Islet of Langerhans (tissue), 1 donor: ENCODE measurements around the gene PGAP1.

ENCODE experiments used
- FAIRE-seq: peaks from one replicate; lab custom pipeline; 2011; peaks lifted over from hg19 to GRCh38; lab: Jason Lieb, UNC

PGAP1 gene, protein sequence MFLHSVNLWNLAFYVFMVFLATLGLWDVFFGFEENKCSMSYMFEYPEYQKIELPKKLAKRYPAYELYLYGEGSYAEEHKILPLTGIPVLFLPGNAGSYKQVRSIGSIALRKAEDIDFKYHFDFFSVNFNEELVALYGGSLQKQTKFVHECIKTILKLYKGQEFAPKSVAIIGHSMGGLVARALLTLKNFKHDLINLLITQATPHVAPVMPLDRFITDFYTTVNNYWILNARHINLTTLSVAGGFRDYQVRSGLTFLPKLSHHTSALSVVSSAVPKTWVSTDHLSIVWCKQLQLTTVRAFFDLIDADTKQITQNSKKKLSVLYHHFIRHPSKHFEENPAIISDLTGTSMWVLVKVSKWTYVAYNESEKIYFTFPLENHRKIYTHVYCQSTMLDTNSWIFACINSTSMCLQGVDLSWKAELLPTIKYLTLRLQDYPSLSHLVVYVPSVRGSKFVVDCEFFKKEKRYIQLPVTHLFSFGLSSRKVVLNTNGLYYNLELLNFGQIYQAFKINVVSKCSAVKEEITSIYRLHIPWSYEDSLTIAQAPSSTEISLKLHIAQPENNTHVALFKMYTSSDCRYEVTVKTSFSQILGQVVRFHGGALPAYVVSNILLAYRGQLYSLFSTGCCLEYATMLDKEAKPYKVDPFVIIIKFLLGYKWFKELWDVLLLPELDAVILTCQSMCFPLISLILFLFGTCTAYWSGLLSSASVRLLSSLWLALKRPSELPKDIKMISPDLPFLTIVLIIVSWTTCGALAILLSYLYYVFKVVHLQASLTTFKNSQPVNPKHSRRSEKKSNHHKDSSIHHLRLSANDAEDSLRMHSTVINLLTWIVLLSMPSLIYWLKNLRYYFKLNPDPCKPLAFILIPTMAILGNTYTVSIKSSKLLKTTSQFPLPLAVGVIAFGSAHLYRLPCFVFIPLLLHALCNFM

DNA sequence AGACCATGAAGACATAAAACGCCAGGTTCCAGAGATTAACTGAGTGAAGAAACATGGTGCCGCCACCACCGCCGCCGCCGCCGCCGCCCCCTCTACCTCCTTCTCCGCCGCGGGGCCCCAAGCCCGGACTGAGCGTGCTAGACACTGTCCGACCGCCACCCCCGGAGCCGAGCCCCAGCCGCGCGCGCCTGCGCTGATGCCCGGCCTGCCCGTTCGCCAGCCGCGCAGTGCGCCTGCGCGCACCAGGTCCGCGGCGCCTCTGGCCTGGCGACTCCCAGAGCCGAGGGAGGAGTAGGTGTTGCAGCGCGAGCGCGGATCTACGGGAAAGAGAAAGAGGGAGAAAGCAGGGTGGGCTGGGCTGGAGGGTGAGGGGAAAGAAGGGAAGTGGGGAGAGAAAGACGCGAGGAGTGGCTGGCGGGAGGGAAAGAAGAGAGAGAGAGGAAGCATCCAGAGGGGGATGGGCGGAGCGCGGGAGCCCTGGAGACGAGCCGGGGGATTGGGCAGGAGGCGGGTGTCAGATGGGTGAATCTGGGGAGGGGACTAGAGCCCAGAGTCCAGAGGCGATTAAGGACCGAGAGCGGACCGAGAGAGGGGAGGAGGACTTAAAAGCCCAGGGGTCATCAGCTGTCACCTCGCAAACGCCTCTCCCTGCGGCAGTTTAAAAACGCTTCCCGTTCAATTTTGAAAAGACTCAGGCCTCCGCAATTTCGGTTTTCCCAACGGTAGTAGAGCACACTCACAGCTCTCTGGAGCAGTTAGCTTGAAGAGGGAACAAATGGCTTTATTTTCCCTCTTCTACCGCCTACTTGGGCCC lies at the start of gene PGAP1:
Gene PGAP1, minus strand, starts transcription at position 146 of the 814 bp plus-strand sequence. Its CDS starts 91 bp downstream, at position 55.
- FAIRE-seq, result peak; percentile 33

- FAIRE-seq, result no peak
Measured at GRCh38 chr2:196974970-196975369, 48.5 kb upstream of the PGAP1 start.

DNA sequence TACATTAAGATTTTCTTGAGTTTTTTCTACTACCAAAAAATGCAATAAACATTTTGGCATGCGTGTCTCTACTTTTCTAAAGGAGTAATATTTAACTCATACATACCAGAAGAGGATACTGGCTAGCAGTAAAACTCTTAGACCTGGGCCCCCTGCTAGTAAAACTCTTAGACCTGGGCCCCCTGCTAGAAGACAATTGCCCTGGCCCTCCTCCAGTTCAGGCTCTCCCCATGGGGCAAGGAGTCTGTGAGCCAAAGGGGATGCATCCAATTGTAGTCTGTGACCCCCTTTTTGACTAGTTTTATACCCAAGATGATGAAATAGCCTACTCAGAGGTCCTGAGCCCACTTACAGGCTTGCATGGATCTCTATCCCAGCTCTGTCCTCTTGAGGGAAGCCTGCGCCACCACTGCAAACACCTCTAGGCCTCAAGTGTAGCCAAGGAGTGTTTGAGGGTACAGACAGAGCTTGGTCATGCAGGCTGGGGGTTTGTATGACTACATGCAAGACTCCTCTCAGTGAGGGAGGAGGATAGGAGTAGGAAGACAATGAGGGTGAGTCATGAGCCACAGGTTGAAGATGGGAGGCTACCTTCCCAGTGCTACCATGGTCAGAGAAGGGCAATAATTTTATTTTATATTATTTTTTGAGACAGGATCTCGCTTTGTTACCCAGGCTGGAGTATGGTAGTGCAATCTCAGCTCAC lies 45.2 kb upstream of the PGAP1 start:
- no peak for FAIRE-seq

DNA sequence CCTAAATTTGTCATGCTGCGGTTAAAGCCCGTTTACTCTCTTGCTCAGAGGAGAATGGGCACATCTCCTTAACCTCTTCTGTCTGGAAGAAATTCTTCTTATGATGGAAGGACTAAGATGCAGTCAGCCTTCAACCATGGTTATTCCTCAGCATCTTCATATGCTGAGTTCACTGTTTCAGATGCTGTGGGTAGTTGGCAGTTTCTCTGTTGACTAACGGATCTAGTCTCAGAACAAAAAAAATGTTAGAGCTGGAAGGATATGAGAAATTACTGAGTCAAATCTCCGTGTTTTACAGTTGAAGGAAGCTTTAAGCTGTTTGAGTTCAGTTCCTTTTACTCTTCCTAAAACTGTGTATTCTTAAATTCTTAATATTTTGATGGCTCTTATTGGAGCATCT lies 43.6 kb upstream of the PGAP1 start:
- no peak for FAIRE-seq

GRCh38 chr2:196968516-196968915 lies 42.0 kb upstream of the PGAP1 start:
- FAIRE-seq, result no peak

DNA sequence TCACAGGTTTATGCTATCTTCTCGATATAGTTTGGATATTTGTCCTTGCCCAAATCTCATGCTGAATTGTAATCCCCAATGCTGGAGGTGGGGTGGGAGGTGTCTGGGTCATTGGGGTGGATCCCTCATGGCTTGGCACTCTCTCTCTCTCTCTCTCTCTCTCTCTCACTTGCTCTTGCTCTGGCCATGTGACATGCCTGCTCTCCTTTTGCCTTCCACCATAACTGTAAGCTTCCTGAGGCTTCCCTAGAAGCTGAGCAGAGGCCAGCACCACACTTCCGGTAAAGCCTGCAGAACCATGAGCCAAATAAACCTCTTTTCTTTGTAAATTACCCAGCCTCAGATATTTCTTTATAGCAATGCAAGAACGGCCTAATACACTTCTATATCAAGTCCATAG lies 41.3 kb upstream of the PGAP1 start:
- FAIRE-seq, result no peak

DNA sequence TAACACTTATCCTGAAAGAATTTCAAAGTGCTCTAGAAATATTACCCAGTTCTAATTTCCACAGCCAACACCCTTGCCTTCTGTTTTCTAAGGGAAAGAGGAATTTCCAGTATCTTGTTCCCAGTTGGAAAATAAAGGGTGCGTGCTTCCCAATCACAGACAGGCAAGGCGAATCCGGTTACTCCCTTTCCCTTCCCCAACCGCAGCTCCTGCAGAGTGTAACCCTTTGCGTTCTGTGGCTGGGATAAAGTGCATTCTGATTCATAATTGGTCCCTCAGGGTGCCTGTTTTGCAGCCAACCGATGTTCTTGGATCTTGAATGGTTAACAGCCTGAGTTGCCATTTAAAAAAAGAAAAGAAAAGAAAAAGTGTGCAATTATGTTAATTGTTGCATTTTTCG lies 40.6 kb upstream of the PGAP1 start:
- FAIRE-seq, result no peak

- FAIRE-seq, result no peak
Measured at GRCh38 chr2:196966061-196966460, 39.6 kb upstream of the PGAP1 start.

DNA sequence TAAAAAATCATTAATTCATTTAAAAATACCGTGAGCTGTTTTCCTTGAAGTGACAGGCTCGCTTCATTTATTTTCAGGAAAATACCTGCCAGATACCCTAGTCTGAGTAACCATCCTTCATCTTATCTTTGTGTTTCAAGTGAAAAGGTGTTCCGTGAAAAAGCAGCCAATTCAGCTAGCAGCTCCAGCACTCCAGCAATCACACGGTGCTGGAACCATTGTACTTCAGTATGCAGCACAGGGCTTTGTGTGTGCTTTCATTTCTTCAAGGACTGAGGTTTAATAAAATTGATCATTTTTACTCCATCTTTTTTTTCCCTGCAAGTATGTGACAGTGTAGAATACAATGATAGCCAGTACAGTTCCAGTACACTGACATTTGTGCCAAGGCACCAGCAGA lies 39.1 kb upstream of the PGAP1 start:
- no peak for FAIRE-seq

- no peak for FAIRE-seq
Measured at GRCh38 chr2:196963961-196964360, 37.5 kb upstream of the PGAP1 start.

DNA sequence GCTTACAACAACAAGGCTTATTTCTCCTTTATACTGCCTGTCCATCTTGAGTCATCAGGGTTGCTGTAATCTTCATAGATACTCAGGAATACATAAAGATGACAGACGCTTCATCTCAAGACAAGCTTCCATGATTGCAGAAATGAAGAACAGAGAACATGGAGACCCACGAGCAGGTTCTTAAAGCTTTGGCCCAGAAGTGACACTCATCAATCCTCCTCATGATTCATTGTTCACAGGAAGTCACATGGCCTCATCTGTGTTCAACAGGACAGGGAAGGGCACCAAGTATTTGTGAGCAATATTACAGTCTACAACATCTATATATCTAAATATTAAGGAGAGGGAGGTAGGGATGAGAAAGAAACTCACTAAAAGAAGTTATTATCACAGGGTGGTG lies 36.5 kb upstream of the PGAP1 start:
- no peak for FAIRE-seq

DNA sequence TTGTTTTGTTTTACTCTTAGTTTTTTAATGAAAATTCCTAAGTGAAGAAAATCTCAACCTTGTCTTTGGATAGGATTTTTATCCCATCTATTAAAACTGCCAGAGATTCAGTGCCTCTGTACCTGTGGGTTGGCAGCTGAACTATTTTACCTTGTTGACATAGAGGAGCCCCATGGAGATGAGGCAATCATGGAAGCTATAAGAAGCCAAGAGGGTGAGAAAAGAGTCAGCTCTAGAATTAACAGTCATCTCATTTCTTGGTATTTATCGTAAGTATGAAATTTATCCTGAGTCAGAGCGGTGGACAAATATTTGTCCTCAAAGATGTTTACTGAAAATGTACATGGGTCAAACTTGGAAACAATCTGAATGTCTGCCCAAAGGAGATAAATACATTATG lies 35.8 kb upstream of the PGAP1 start:
- no peak for FAIRE-seq

- FAIRE-seq, result no peak
Measured at GRCh38 chr2:196961889-196962288, 35.4 kb upstream of the PGAP1 start.

DNA sequence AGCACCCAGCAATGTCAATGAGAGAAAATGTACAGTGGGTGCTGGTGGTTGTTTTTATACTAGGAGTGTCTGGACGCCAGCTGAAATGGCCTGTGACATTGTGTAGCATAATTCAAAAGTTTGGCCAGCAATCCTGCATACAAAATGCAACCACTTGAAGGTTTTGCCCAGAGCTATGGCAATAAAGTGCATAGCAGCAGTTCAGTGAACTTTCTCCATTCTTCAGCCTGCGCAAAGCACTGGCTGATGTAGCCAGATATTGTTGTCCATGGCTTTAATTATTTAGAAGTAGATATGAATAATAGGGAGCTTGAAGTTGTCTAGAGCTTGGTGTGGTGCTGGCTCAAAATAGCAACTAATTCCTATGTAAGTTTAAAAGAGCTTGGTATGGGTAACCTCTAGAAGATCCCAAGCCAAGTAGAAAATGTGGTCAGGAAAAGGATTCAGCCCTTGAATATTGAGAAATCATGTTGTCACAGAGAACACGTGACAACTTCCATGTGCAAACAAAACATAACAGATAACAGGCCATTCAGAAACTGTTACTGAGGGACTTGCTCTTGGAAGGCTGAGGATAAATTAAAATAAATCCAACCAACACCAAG lies 33.3 kb upstream of the PGAP1 start:
- FAIRE-seq, result no peak

GRCh38 chr2:196959281-196959680 lies 32.8 kb upstream of the PGAP1 start:
- no peak for FAIRE-seq

DNA sequence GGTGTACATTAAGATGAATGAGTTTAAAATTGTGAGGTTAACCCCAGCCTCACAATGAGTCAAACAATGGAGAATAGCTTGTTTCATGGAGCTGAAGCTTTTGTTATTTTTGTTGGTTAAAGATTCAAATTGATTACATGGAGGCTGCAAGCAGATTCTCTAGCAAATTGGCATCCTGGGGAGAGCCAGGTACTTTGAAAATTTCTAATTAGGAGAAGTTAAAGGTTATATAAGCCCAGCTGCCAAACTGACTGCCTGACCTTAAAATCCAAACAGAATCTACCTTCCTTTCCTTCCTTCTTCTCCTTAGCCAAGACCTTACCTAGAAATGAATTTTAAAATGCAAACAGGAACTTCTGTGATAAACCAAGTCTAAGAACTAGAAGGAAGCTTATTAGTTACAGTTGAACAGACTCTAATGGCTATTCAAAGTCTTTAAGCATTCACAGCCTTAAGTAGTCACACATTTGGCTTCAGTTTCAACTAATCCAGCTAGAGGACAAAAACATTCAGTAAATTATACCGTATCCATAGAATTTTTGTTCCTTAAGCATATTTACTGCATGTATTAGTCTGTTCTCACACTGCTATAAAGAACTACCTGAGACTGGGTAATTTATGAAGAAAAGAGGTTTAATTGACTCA lies 31.5 kb upstream of the PGAP1 start:
- no peak for FAIRE-seq

GRCh38 chr2:196957442-196957841 lies 30.9 kb upstream of the PGAP1 start:
- no peak for FAIRE-seq

- no peak for FAIRE-seq
Measured at GRCh38 chr2:196956069-196956468, 29.6 kb upstream of the PGAP1 start.

GRCh38 chr2:196955036-196955435 lies 28.5 kb upstream of the PGAP1 start:
- FAIRE-seq, result no peak

- FAIRE-seq, result no peak
Measured at GRCh38 chr2:196954001-196954400, 27.5 kb upstream of the PGAP1 start.

- FAIRE-seq, result no peak
Measured at GRCh38 chr2:196952936-196953335, 26.4 kb upstream of the PGAP1 start.
